ENCODE data around the gene TSPYL4. TPM values are rescaled to one million over a fixed set of nuclear protein-coding genes. Genes with fewer than 3 reads are reported as not detected.

TSPYL4 gene
- total and polyA plus RNA-seq, 2 donors (not counting 1 experiment from before 2014, with no cell fraction given): 20.6 to 21.4 TPM

GRCh38 chr6:116254297-116255056 lies 602 bp upstream of the TSPYL4 start:
- peak; percentile 19 for ATAC-seq (ENCODE audit: low read depth)
- ChIA-PET POLR2A (interaction anchor here (0.8 to 1.9 kb wide), 3 partner anchors 25 to 317 kb away, joined by 3 to 11 read pairs (median 7); partner anchors contain the start of genes RWDD1 and TSPYL1), CTCF (interaction anchor here (1.0 to 1.9 kb wide), 9 partner anchors 13 to 318 kb away, joined by 3 to 10 read pairs (median 4); no protein-coding TSS in a partner anchor)

More at GRCh38 chr6:116254297-116255056, 602 bp upstream of the TSPYL4 start:
- peak overlapping the region; percentile 85 for H3K4me2 ChIP-seq (replicated peaks; ENCODE audit: low read depth, low read length, poor library complexity, severe bottlenecking)
- Mint-ChIP-seq H3K4me3 (no peak overlapping the region), H3K27ac (no peak overlapping the region), H3K4me1 (peaks cover 28% of the 10 kb centered on the region), H3K9me3 (ENCODE audit: insufficient read depth) (no peaks in the 10 kb centered on the region), H3K27me3 (no peaks in the 10 kb centered on the region)
- H3K9me3 ChIP-seq (ENCODE audit: control extremely low read depth in 1 of 3, control insufficient read depth in 2 of 3, insufficient read depth in 1 of 3, low read length in 2 of 3): no peaks in the 10 kb centered on the region
- peaks cover 40% of the 10 kb centered on the region for H3K79me2 ChIP-seq (ENCODE audit: control insufficient read depth, insufficient read depth, low read length)
- peak overlapping the region; percentile 94 for H2AFZ ChIP-seq (ENCODE audit: insufficient read depth, low read depth, low read length, poor library complexity, severe bottlenecking)
- peak overlapping the region; percentile 94 to 98 for H3K27ac ChIP-seq (ENCODE audit: low read length in 2 of 2)
- H3K36me3 ChIP-seq (replicated peaks in 1 of 2; ENCODE audit: control extremely low read depth in 1 of 2, control insufficient read depth in 1 of 2, extremely low read depth in 1 of 2, insufficient read depth in 2 of 2, low read length in 1 of 2): no peaks in the 10 kb centered on the region
- intact Hi-C loops (cut with micrococcal nuclease): loop anchor here (1.0 to 2.0 kb wide), 5 partner anchors 14 to 427 kb away; partner anchors contain the start of genes KPNA5, NT5DC1, RWDD1 and TSPYL1
- peak overlapping the region; percentile 98 for H3K9ac ChIP-seq (ENCODE audit: low read length)
- DNase-seq: no peak
- peak overlapping the region; percentile 85 to 99 (median 98) for H3K4me3 ChIP-seq (ENCODE audit: control extremely low read depth in 1 of 5, extremely low read depth in 1 of 5, insufficient read depth in 1 of 5, low read depth in 2 of 5, low read length in 4 of 5)
- peaks cover 31 to 36% of the 10 kb centered on the region in 2 donors for H3K4me1 ChIP-seq (ENCODE audit: control insufficient read depth in 2 of 2, insufficient read depth in 2 of 2, low read length in 2 of 2)
- 0% methylated on average over 1 of the region's 4 CpGs for WGBS (ENCODE audit: insufficient coverage)
- TF ChIP-seq CTCF (IDR thresholded peaks at IDR 0.05) (no peak), EZH2 (IDR thresholded peaks at IDR 0.05; ENCODE audit: borderline replicate concordance, insufficient read depth, low read depth, low read length, poor library complexity, severe bottlenecking) (no peak)
- H4K20me1 ChIP-seq (ENCODE audit: control insufficient read depth, insufficient read depth, low read length, poor library complexity, severe bottlenecking): no peaks in the 10 kb centered on the region
- no peaks in the 10 kb centered on the region for H3K27me3 ChIP-seq (replicated peaks in 1 of 4; ENCODE audit: control extremely low read depth in 1 of 4, control insufficient read depth in 3 of 4, insufficient read depth in 4 of 4, low read length in 3 of 4)
